OCI-LY3 (cell line): Measurements from ENCODE around the gene GPR148.

Experiments used
- CTCF ChIP-seq: fragments of 200-600, 300-600 bp; sonication (generic); IDR thresholded peaks from 2 replicates; pipeline ENCODE4 v1.5.1; 2014; ENCODE audit warnings: antibody characterized with exemption, low read length, low read depth
- EZH2phosphoT487 ChIP-seq: fragments of 200-600 bp; shearing (Covaris generic); IDR thresholded peaks from 2 replicates; pipeline ENCODE4 v1.6.1; 2018; ENCODE audit warnings: antibody characterized with exemption, mixed run types, low read depth

GRCh38 chr2:130740671-130741070 is 11.8 kb downstream of the GPR148 start:
- TF ChIP-seq CTCF (no peak), EZH2phosphoT487 (no peak)
